ENCODE results near the gene PRKCA. TPM values are rescaled to one million over a fixed set of nuclear protein-coding genes. Genes with fewer than 3 reads are reported as not detected.

Gene PRKCA
- total and polyA plus RNA-seq, 2 donors (not counting 3 experiments of a cell fraction or from before 2014, with no cell fraction given), result 7.5 to 34.2 TPM

GRCh38 chr17:66348584-66349165, 46.3 kb downstream of the PRKCA start:
- no peak overlapping the region for H3K4me3 ChIP-seq (replicated peaks in 1 of 3; ENCODE audit: insufficient read depth in 1 of 3, low read depth in 1 of 3, low read length in 3 of 3)
- peak overlapping the region; percentile 23 for H3K27ac ChIP-seq (ENCODE audit: insufficient read depth, low read depth, low read length)
- ChIA-PET POLR2A (interaction anchor here (0.7 kb wide), 1 partner anchor 21 kb away, joined by 3 read pairs; no protein-coding TSS in a partner anchor), CTCF (interaction anchor here (0.9 to 1.8 kb wide), 6 partner anchors 11 to 325 kb away, joined by 3 to 4 read pairs (median 4); no protein-coding TSS in a partner anchor)
- H3K9me3 ChIP-seq (replicated peaks; ENCODE audit: control insufficient read depth, insufficient read depth, low read length), result no peaks in the 10 kb centered on the region
- DNase-seq (ENCODE audit: low read depth, low spot score), result peak; percentile 76
- TF ChIP-seq FOS (IDR thresholded peaks at IDR 0.05; ENCODE audit: borderline replicate concordance, insufficient read depth, low read length), result peak; percentile 92
- TF ChIP-seq POLR2AphosphoS5 (IDR thresholded peaks at IDR 0.05; ENCODE audit: insufficient read depth, low read depth, low read length), result peak; percentile 26
- TF ChIP-seq MYC (IDR thresholded peaks at IDR 0.05; ENCODE audit: low read depth, low read length), result peak; percentile 34
- TF ChIP-seq EZH2 (IDR thresholded peaks at IDR 0.05; ENCODE audit: borderline replicate concordance, low read depth, low read length, severe bottlenecking), result no peak
- TF ChIP-seq, protein P1, sequence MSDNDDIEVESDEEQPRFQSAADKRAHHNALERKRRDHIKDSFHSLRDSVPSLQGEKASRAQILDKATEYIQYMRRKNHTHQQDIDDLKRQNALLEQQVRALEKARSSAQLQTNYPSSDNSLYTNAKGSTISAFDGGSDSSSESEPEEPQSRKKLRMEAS (IDR thresholded peaks at IDR 0.05; ENCODE audit: insufficient read depth, insufficient read length), result no peak
- TF ChIP-seq JUN (IDR thresholded peaks at IDR 0.05; ENCODE audit: borderline replicate concordance, insufficient read depth, insufficient read length, low read depth), result peak; percentile 82
- no peak for TF ChIP-seq CTCF (IDR thresholded peaks at IDR 0.05; ENCODE audit: extremely low read depth in 1 of 2, insufficient read depth in 1 of 2, low read depth in 1 of 2, low read length in 2 of 2)
- TF ChIP-seq GATA2 (IDR thresholded peaks at IDR 0.05; ENCODE audit: insufficient read depth, insufficient read length, low read depth, low read length), result no peak
- no peak for TF ChIP-seq POLR2A (IDR thresholded peaks at IDR 0.05; ENCODE audit: low read depth, low read length)
- dilution Hi-C loops (cut with MboI; ENCODE audit: extremely low pct_ligation_motif_present, low sequenced_read_pairs), result no loop called here
- H4K20me1 ChIP-seq (replicated peaks; ENCODE audit: control insufficient read depth, extremely low read depth, insufficient read depth, low read length), result no peaks in the 10 kb centered on the region
- no peak overlapping the region for H2AFZ ChIP-seq (ENCODE audit: low read depth, low read length)
- intact Hi-C loops (cut with micrococcal nuclease), result loop anchor here (5.0 kb wide), 1 partner anchor 41 kb away; no protein-coding TSS in a partner anchor
- H3K4me2 ChIP-seq (ENCODE audit: insufficient read depth, low read length), result peak overlapping the region; percentile 31
- H3K36me3 ChIP-seq (ENCODE audit: control insufficient read depth in 2 of 2, extremely low read depth in 1 of 2, insufficient read depth in 2 of 2, low read length in 2 of 2), result no peaks in the 10 kb centered on the region
- no peaks in the 10 kb centered on the region for H3K9me1 ChIP-seq (replicated peaks; ENCODE audit: control insufficient read depth, extremely low read depth, insufficient read depth, low read length)
- H3K27me3 ChIP-seq (ENCODE audit: control insufficient read depth in 2 of 2, insufficient read depth in 2 of 2, low read length in 2 of 2), result no peaks in the 10 kb centered on the region
- H3K79me2 ChIP-seq (ENCODE audit: control insufficient read depth, insufficient read depth, low read length), result peaks cover 29% of the 10 kb centered on the region
- no peak overlapping the region for H3K9ac ChIP-seq (replicated peaks; ENCODE audit: extremely low read depth, insufficient read depth, low read length)
- FAIRE-seq, result peak; percentile 62
- H3K4me1 ChIP-seq (ENCODE audit: control insufficient read depth, extremely low read depth, insufficient read depth, low read length), result peaks cover 24% of the 10 kb centered on the region
- BruUV-seq (replicated peaks), result no TSS peak

Data from endothelial cell of umbilical vein (primary cell).